IPS-18c (cell line): ENCODE data around the gene CPN2.

Experiments used
- H3K4me3 ChIP-seq: 2 replicates; pipeline ENCODE4 v1.7.0; 2013; ENCODE audit warnings: low read depth, mild to moderate bottlenecking, low read length, moderate library complexity; ENCODE audit not compliant: insufficient read depth
- H3K9me3 ChIP-seq: one replicate; pipeline ENCODE4 v1.6.1; 2013; ENCODE audit warnings: mild to moderate bottlenecking, low read length, moderate library complexity; ENCODE audit not compliant: control insufficient read depth, insufficient read depth

CPN2 gene, protein sequence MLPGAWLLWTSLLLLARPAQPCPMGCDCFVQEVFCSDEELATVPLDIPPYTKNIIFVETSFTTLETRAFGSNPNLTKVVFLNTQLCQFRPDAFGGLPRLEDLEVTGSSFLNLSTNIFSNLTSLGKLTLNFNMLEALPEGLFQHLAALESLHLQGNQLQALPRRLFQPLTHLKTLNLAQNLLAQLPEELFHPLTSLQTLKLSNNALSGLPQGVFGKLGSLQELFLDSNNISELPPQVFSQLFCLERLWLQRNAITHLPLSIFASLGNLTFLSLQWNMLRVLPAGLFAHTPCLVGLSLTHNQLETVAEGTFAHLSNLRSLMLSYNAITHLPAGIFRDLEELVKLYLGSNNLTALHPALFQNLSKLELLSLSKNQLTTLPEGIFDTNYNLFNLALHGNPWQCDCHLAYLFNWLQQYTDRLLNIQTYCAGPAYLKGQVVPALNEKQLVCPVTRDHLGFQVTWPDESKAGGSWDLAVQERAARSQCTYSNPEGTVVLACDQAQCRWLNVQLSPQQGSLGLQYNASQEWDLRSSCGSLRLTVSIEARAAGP

DNA sequence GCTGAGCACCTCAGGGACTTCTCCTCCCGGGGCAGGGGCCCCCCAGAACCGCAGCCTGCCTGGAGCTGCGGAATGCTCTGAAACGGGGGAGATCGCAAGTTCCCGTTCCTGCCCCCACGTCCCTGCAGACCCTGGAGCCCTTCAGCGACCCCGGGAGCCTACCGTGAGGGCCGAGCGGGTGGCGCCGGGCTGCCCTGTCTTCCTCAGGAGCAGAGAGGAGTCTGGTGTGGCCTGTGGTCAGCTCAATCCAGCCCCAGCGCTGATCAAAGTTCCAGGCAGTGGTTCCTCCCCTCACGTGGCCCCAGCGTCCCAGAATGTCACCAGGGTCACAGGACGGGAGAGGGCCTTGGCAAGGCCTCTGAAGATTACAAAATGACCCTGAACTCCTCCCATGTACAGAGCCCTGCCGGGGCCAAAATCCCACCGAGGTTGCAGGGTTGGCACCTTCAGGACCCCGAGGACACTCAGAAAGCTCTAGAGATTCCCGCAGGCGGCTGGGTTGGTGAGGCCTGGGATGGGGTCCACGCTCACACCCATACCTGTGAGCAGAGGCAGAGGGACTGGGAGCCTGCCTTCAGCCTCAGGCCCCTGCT is at the start of gene CPN2:
TSS of gene CPN2 (minus strand) at position 249 of the 593 bp plus-strand sequence. CDS start 8,626 bp downstream, outside the sequence.
- Histone ChIP-seq H3K4me3 (no peak within 1 kb of the TSS), H3K9me3 (no peaks in the 10 kb centered on the region)

DNA sequence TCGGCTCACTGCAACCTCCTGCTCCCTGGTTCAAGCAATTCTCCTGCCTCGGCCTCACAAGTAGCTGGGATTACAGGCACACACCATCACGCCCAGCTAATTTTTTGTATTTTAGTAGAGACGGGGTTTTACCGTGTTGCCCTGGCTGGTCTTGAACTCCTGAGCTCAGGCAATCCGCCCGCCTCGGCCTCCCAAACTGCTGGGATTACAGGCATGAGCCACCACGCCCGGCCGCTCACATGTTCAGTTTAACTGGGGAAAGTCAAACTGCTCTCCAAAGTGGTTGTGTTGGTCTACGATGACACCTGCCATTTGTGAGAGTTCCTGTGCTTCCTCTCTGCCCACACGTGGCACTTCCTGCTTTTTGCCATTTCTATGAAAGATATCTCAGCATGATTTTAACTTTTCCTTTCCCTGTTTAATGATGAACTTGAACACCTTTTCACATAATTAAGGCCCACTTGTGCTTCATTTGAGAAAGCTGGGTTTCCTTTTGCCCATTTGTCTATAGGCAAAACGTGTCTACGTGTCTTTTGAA is 48.8 kb upstream of the CPN2 start:
- no peak overlapping the region for H3K4me3 ChIP-seq
- no peaks in the 10 kb centered on the region for H3K9me3 ChIP-seq

DNA sequence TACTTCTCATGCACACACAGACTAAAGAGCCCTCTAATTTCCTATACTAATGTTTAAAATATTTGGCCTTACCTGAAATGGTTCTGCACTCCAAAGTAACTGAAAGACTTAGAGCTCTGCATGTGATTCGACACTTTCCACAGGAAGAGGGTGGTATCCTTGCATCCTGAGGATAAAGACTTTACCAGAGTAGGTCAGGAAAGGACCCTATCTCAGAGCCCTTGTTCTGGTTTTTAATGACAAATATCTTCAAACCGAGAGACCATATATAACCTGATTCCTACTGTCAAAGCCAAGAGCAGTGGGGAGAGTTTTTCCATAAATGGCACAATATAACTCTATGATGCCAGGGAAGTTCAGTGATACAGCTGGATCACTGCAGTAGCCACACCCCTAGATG is 48.0 kb upstream of the CPN2 start, which contains the start of gene GP5:
TSS of gene GP5 (minus strand) at position 101 of the 400 bp plus-strand sequence. CDS start 984 bp downstream, outside the sequence.
- no peaks in the 10 kb centered on the region for H3K9me3 ChIP-seq
- no peak within 1 kb of the TSS for H3K4me3 ChIP-seq

DNA sequence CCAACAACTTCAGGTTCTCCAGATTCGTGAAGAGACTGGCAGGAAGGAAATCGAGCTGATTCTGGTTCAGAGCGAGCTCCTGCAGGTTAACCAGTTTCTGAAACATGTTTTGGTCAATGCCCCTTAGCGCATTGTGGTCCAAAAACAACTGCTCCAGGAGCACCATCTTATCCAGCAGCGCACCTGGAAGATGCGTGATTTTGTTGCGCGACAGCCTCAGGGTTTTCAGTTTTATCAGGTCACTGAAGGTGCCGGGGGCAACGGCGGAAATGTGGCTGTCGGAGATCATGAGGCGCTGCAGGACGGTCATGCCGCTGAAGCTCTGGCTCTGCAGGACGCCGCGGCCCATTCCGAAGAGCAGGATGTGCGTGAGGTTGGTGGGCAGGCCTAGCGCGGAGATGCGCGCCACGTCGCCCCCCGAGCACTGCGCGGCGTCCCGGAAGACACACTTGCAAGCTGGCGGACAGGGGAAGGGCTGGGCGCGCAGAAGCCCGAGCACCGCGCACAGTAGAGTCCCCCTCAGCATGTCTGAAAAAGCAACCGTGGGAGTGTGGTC is 46.7 kb upstream of the CPN2 start:
- no peaks in the 10 kb centered on the region for H3K9me3 ChIP-seq
- H3K4me3 ChIP-seq: no peak overlapping the region

DNA sequence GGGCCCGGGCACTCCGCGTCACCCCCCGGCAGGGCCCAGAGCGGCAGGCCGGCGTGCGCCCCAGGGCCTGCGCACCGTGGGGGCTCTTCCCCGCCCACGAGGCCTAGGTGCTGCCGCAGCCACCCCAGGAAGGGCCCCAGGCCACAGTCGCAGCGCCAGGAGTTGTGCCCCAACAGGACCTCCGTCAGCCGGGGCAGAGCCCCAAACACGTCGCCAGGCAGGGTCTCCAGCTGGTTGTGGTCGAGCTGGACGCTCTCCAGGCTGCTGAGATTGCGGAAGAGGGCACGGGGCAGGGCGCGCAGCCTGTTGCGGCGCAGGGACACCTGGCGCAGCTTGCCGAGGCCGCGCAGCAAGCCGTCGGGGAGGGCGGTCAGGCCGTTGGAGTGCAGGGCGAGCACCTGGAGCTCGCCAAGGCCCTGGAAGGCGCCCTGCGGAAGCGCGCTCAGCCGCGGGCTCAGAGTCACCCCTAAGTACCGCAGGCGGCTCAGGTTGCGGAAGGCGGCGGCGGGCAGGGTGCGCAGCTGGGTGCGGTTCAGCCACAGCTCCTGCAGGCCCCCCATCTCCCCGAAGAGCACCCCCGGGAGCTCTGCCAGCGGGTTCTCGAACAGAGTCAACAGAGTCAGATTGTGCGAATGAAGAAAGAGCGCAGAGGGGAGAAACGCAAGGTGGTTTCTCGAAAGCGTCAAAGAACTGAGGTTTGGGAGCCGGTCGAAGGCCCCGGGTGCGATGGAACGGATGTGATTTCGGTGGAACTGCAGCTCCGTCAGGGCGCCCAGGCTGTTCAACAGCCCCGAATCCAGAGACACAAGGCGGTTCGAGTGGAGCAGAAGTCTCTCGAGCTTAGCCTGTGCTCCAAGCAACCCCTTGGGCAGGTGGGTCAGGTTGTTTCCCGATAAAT is 46.0 kb upstream of the CPN2 start:
- no peaks in the 10 kb centered on the region for H3K9me3 ChIP-seq
- no peak overlapping the region for H3K4me3 ChIP-seq

DNA sequence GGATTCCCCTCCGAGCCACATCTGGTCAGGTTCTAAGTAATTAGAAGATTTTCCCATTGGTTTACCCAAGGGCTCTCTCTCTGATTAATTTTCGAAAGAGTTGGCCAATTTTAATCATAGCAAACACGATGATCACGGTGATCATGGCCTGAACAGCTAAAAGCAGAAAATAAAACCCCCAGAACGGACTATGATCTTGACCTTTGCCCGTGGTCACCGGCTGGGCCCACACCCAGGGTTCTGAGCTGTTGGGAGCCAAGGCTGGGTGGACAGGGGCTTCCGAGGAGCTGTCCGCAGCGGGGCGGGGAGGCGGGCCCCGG is 45.4 kb upstream of the CPN2 start:
- Histone ChIP-seq H3K4me3 (no peak overlapping the region), H3K9me3 (no peaks in the 10 kb centered on the region)

DNA sequence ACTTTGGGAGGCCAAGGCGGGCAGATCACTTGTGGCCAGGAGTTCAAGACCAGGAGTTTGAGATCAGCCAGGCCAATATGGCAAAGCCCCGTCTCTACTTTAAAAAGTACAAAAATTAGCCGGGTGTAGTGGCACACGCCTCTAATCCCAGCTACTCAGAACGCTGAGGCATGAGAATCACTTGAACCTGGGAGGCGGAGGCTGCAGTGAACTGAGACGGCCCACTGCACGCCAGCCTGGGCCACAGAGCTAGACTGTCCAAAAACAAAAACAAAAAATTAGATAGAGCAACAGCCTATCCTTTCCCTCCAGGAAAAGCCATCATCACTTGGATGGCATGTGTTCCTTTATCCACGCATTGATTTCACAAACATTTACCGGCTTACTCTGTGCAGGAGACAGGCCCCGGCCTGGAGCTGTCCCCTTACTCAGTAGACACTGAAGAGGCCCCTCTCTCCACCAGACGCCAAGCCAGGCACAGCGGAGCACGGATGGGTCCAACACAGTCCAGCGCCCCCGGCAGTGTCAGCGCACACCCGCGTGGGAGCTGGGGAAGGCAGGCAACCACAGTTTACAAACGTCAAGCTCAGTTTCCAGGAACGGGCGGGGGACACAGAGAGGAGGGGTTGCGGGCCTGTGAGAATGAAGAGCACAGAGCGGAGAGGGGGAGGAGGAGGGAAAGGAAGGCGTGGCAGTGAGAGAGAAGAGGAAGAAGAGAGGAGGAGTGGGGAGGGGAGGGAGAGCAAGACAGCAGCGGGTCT is 44.8 kb upstream of the CPN2 start:
- Histone ChIP-seq H3K9me3 (no peaks in the 10 kb centered on the region), H3K4me3 (no peak overlapping the region; the same call in 1 of the 2 replicates)

DNA sequence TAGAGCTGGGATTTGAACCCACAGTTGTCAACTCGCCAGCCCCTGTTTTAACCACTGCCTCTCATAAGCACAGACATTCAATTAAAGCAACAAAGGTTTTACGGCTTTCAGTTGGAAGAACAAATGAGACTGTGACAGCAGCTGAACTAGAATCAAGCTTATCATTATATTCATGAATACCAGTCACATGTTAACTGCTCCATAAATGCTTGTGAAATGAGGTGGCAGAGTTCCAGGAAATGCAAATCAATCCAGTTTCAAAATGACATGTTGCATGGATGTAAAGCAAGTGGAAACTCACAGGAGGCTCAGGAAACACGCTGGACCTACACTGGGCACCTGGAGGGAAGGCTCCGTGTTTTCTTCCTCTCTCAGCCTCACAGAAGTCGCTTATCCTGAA is 44.1 kb upstream of the CPN2 start:
- Histone ChIP-seq H3K9me3 (no peaks in the 10 kb centered on the region), H3K4me3 (no peak overlapping the region)

DNA sequence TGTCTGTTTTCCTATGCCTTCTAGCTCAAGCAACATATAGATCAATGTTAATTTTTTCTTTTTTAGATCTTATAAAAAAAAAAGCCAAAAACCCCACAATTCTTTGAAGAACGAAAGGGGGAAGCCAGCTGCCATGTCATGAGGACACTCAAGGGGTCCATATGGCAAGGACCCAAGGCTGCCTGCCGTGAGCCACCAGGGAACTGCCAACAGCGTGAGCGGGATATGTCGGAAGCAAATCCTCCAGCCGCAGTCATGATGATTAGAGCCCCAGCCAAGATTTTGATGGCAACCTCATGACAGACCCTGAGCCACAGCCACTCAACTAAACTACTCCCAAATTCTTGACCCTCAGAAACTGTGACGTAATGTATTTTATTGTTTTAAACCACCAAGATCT is 41.4 kb upstream of the CPN2 start:
- H3K9me3 ChIP-seq: no peaks in the 10 kb centered on the region
- no peak overlapping the region for H3K4me3 ChIP-seq

DNA sequence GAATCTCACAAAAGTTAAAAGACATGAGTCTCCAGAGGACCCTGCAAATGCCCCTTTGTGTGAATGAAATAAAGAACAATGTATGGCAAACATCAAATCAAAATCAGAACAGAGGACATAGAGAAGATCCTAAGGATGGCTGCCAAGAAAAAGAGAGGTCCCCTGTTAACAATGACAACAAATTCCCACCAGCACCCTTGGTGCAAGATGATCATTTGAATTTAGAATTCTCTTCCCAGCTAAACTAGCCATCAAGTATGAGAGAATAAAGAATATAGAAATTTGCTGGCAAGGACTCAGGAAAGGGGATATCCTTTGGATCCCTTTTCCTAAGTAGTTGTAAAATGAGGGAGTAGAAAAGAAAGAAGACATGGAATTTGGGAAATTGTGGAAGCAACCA is 39.7 kb upstream of the CPN2 start:
- no peaks in the 10 kb centered on the region for H3K9me3 ChIP-seq
- H3K4me3 ChIP-seq: no peak overlapping the region

DNA sequence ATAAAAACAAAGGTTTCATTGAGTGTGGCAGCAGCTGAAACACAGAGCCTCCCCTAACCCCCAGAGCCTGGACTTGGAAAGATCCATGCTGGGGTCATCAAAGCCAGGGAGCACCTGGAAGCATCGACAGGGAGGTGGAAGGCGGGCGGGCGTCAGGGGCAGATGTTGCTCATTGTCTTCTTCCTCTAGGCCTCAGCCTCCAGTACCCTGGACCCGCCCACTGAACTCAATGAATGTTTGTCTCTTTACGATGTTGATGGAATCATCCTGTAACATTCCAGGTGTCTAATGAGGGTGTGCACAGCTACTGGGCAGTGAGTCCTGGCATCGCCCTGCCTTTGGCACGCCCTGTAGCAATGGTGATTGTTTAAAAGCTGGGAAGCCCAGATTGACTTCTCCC is 38.1 kb upstream of the CPN2 start:
- H3K9me3 ChIP-seq: no peaks in the 10 kb centered on the region
- H3K4me3 ChIP-seq: no peak overlapping the region

DNA sequence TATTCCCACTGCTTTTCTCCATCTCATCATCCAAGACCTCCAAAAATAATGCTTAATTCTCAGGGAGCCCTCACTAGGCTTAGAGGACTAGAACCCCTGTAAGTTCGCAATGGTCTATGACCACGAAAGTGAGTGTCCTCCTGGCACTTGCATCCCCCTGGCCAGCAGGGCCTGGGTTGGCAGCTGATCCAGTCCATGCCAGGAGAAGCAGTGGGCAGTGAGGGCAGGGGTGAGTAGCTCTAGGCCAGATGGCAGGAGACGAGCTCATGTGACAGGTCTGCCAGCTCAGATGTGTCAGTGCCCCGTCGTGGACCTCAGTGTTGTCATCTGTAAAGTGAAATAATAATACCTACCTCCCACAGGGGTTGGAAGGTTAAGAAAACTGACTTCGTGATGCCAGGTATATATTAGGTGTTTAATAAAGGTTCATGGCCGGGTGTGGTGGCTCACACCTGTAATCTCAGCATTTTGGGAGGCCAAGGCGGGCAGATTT is 36.8 kb upstream of the CPN2 start:
- no peak overlapping the region for H3K4me3 ChIP-seq
- no peaks in the 10 kb centered on the region for H3K9me3 ChIP-seq

DNA sequence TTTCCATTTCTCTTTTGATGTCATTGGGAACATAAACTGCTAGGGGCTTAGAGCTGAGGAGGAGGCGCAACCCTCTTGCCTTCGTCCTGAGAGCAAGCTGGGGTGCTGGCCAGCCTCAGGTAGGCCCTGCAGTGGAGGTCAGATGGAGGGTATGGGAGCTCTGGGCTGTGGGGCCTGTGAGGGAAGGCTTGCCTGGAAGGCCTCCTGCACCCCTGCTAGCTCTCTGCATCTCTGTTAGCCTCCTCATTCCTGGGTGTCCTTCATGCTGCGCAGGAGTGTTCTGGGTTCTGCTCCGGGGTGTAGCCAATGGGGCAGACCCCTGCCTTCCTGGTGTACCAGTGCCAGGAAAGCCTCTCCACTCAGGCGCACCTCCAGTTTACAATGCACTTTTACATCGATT is 36.1 kb upstream of the CPN2 start:
- Histone ChIP-seq H3K9me3 (no peaks in the 10 kb centered on the region), H3K4me3 (no peak overlapping the region)

DNA sequence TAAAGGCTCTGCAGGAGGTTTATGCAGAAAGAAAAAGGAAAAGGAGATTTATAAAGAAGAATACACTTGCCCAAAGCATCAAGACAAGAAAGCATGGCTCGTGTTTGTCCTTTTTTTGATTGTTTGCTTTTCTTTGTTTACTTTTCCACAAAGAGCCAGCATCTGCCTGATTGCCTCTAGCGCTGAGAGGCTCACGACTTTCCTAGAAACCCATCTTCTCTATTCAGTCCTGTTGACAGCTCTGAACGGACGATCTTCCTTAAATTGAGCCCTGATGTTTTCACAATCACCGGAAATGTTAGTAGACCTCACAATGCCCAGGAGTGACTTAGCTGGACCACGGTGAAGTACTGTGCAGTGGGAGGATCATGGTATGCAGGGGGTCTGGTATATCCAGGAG is 35.5 kb upstream of the CPN2 start:
- H3K4me3 ChIP-seq: no peak overlapping the region
- no peaks in the 10 kb centered on the region for H3K9me3 ChIP-seq

DNA sequence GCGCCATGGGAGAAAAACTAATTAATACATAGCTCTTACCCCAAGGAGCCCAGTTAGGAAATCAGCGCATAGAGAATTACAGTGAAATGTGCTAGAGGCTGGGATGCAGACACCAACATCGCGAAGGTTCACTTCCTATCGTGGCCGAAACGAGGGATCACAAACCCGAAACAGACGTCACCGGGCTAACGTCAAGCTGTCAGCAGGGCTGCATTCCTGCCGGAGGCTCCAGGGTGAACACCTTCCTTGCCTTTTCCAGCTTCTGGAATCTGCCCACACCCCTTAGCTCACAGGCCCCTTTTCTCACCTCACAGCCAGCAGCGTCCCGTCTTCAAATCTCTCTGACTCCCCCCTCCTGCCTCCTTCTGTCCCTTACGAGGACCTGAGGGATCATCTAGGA is 34.9 kb upstream of the CPN2 start:
- Histone ChIP-seq H3K4me3 (no peak overlapping the region), H3K9me3 (no peaks in the 10 kb centered on the region)

DNA sequence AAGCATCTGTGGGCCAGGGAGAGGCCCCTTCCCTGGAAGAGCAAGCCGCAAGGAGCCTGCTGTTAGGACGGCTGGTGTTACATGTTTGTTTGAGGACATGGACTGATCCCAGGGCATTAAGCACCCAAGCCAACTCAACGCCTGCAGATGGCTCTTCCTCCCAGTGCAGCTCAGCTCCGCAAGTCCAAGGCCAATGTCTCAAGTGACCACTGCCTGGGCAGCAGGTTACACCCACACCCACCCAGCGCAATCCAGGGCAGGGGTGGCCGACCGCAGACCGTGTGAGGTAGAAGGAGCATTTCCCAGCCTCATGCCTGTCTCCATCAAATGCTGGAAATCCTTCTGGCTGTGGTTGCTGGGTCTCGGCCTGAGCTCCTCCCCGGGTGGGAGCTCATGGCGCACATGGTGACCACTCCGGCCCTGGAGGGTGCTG is 33.5 kb upstream of the CPN2 start:
- H3K9me3 ChIP-seq: no peaks in the 10 kb centered on the region
- H3K4me3 ChIP-seq: no peak overlapping the region
